Measurements from ENCODE around the gene FOXA3.

Gene FOXA3

DNA sequence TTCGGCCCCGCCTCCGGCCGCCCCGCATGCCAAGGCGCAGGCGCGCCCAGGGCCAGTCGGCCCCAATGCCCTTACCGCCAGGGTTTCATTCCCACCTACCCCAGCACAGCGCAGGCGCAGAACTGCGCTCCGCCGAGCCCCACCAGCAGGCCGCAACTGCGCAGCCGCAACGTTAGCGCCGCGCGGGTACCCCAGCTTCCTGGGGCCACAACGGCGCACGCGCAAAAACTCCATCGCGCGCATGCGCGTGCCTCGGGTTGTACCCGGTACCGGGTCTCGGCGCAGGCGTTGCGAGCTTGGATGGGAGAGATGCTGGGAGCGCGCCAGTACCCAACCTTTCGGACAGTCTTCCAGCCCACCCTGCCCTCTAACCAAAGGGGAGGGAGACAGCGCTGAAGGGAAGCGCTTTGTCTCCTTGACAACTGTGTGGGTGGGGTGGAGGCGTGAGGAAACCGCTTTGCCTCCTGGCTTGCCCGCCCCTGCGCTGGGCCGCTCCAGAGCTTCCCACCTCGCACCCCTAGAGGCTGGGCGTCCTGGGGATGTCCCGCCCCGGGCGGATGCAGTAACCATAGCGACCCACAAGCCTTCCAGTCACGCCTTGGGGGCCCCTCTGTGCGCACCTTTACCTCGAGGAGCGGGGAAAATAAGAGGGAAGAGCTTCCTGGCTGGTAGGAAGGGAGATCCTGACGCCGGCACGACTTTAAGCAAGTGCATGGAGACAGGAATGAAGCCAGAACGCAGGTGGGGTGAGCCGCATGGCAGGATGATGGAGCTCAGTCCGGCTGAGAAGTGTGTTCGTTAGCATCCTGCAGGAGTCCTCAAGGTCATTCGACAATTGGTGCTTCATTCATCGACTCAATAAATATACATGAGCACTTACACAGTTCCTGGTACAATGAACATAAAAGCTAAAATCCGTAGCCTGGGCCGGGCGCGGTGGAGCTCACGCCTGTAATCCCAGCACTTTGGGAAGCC lies 38.8 kb downstream of the FOXA3 start (continued):
- TF ChIP-seq, protein P1, sequence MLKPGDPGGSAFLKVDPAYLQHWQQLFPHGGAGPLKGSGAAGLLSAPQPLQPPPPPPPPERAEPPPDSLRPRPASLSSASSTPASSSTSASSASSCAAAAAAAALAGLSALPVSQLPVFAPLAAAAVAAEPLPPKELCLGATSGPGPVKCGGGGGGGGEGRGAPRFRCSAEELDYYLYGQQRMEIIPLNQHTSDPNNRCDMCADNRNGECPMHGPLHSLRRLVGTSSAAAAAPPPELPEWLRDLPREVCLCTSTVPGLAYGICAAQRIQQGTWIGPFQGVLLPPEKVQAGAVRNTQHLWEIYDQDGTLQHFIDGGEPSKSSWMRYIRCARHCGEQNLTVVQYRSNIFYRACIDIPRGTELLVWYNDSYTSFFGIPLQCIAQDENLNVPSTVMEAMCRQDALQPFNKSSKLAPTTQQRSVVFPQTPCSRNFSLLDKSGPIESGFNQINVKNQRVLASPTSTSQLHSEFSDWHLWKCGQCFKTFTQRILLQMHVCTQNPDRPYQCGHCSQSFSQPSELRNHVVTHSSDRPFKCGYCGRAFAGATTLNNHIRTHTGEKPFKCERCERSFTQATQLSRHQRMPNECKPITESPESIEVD (tag by site-specific recombination; IDR thresholded peaks at IDR 0.05), result no peak
- TF ChIP-seq ZNF138 (tag by site-specific recombination; IDR thresholded peaks at IDR 0.05; ENCODE audit: borderline replicate concordance), result no peak
- no peak for TF ChIP-seq ZNF596 (tag by site-specific recombination; IDR thresholded peaks at IDR 0.05)
- TF ChIP-seq, protein P2, sequence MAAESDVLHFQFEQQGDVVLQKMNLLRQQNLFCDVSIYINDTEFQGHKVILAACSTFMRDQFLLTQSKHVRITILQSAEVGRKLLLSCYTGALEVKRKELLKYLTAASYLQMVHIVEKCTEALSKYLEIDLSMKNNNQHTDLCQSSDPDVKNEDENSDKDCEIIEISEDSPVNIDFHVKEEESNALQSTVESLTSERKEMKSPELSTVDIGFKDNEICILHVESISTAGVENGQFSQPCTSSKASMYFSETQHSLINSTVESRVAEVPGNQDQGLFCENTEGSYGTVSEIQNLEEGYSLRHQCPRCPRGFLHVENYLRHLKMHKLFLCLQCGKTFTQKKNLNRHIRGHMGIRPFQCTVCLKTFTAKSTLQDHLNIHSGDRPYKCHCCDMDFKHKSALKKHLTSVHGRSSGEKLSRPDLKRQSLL (tag by site-specific recombination; IDR thresholded peaks at IDR 0.05), result peak; percentile 90
- no peak for TF ChIP-seq KLF10 (tag by site-specific recombination; IDR thresholded peaks at IDR 0.05)
- TF ChIP-seq HOXC10 (CRISPR knock-in tag; IDR thresholded peaks at IDR 0.05), result no peak
- TF ChIP-seq OSR2 (tag by site-specific recombination; IDR thresholded peaks at IDR 0.05), result no peak
- TF ChIP-seq ZNF341 (tag by site-specific recombination; IDR thresholded peaks at IDR 0.05; ENCODE audit: low read depth), result peak; percentile 90
- TF ChIP-seq SP2 (tag by site-specific recombination; IDR thresholded peaks at IDR 0.05), result peak; percentile 87
- peak; percentile 82 for TF ChIP-seq KLF8 (tag by site-specific recombination; IDR thresholded peaks at IDR 0.05)
- TF ChIP-seq ZNF16 (tag by site-specific recombination; IDR thresholded peaks at IDR 0.05; ENCODE audit: low read depth), result no peak
- no peak for TF ChIP-seq ZNF670 (tag by site-specific recombination; IDR thresholded peaks at IDR 0.05; ENCODE audit: low read depth)
- TF ChIP-seq, protein P3, sequence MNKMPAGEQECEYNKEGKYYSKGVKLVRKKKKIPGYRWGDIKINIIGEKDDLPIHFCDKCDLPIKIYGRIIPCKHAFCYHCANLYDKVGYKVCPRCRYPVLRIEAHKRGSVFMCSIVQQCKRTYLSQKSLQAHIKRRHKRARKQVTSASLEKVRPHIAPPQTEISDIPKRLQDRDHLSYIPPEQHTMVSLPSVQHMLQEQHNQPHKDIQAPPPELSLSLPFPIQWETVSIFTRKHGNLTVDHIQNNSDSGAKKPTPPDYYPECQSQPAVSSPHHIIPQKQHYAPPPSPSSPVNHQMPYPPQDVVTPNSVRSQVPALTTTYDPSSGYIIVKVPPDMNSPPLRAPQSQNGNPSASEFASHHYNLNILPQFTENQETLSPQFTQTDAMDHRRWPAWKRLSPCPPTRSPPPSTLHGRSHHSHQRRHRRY (tag by site-specific recombination; IDR thresholded peaks at IDR 0.05), result no peak
- peak; percentile 74 for TF ChIP-seq KLF1 (tag by site-specific recombination; IDR thresholded peaks at IDR 0.05)
- no peak for TF ChIP-seq ZNF248 (tag by site-specific recombination; IDR thresholded peaks at IDR 0.05)
- peak; percentile 87 for TF ChIP-seq EGR2 (tag by site-specific recombination; IDR thresholded peaks at IDR 0.05; ENCODE audit: low read depth)
- no peak for TF ChIP-seq ZNF514 (tag by site-specific recombination; IDR thresholded peaks at IDR 0.05)
- TF ChIP-seq ZNF792 (tag by site-specific recombination; IDR thresholded peaks at IDR 0.05), result no peak
- TF ChIP-seq ZBTB48 (tag by site-specific recombination; IDR thresholded peaks at IDR 0.05), result 0 out of 2 replicates have a peak, but pooled peaks have one; percentile 2
- TF ChIP-seq ZXDB (tag by site-specific recombination; IDR thresholded peaks at IDR 0.05), result peak; percentile 79
- no peak for TF ChIP-seq SCRT1 (tag by site-specific recombination; IDR thresholded peaks at IDR 0.05; ENCODE audit: borderline replicate concordance)
- no peak for TF ChIP-seq ZNF133 (tag by site-specific recombination; IDR thresholded peaks at IDR 0.05)
- TF ChIP-seq, protein P4, sequence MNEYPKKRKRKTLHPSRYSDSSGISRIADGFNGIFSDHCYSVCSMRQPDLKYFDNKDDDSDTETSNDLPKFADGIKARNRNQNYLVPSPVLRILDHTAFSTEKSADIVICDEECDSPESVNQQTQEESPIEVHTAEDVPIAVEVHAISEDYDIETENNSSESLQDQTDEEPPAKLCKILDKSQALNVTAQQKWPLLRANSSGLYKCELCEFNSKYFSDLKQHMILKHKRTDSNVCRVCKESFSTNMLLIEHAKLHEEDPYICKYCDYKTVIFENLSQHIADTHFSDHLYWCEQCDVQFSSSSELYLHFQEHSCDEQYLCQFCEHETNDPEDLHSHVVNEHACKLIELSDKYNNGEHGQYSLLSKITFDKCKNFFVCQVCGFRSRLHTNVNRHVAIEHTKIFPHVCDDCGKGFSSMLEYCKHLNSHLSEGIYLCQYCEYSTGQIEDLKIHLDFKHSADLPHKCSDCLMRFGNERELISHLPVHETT (tag by site-specific recombination; IDR thresholded peaks at IDR 0.05), result no peak
- TF ChIP-seq ZNF677 (tag by site-specific recombination; IDR thresholded peaks at IDR 0.05), result no peak
- peak; percentile 19; the same call in 1 of the 2 replicates for TF ChIP-seq ZFP37 (tag by site-specific recombination; IDR thresholded peaks at IDR 0.05)
- no peak for TF ChIP-seq ZNF37A (tag by site-specific recombination; IDR thresholded peaks at IDR 0.05)
- TF ChIP-seq, protein P5, sequence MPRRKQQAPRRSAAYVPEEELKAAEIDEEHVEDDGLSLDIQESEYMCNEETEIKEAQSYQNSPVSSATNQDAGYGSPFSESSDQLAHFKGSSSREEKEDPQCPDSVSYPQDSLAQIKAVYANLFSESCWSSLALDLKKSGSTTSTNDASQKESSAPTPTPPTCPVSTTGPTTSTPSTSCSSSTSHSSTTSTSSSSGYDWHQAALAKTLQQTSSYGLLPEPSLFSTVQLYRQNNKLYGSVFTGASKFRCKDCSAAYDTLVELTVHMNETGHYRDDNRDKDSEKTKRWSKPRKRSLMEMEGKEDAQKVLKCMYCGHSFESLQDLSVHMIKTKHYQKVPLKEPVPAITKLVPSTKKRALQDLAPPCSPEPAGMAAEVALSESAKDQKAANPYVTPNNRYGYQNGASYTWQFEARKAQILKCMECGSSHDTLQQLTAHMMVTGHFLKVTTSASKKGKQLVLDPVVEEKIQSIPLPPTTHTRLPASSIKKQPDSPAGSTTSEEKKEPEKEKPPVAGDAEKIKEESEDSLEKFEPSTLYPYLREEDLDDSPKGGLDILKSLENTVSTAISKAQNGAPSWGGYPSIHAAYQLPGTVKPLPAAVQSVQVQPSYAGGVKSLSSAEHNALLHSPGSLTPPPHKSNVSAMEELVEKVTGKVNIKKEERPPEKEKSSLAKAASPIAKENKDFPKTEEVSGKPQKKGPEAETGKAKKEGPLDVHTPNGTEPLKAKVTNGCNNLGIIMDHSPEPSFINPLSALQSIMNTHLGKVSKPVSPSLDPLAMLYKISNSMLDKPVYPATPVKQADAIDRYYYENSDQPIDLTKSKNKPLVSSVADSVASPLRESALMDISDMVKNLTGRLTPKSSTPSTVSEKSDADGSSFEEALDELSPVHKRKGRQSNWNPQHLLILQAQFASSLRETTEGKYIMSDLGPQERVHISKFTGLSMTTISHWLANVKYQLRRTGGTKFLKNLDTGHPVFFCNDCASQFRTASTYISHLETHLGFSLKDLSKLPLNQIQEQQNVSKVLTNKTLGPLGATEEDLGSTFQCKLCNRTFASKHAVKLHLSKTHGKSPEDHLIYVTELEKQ (tag by site-specific recombination; IDR thresholded peaks at IDR 0.05; ENCODE audit: borderline replicate concordance), result no peak
- no peak for TF ChIP-seq ZNF114 (tag by site-specific recombination; IDR thresholded peaks at IDR 0.05)
- TF ChIP-seq ZNF391 (tag by site-specific recombination; IDR thresholded peaks at IDR 0.05; ENCODE audit: borderline replicate concordance, low read depth), result 0 out of 2 replicates have a peak, but pooled peaks have one; percentile 37
- TF ChIP-seq ZNF324 (tag by site-specific recombination; IDR thresholded peaks at IDR 0.05), result no peak

All from HEK293 (cell line).